Progenitor cell of endocrine pancreas (in vitro differentiated cells): Measurements from ENCODE around the gene RNF17. TPM values are rescaled to one million over a fixed set of nuclear protein-coding genes. Genes with fewer than 3 reads are reported as not detected.
"Not testable (repeated sequence)": the region's sequence is repeated elsewhere in the genome, so short reads cannot be mapped to it uniquely, and the experiment has no call there.

Source experiments
- DNase-seq: peaks from one replicate; pipeline ENCODE4 v3.0.0; 2021; ENCODE audit warnings: low spot score; ENCODE audit not compliant: unreplicated experiment
- H3K27ac Mint-ChIP-seq: 2 replicates; pipeline ENCODE4 v1.8.0; 2021; ENCODE audit warnings: mild to moderate bottlenecking, moderate library complexity, mixed read lengths
- H3K27me3 Mint-ChIP-seq: 2 replicates; pipeline ENCODE4 v1.8.0; 2021; ENCODE audit warnings: mixed read lengths
- H3K36me3 Mint-ChIP-seq: 2 replicates; pipeline ENCODE4 v1.8.0; 2022; ENCODE audit warnings: mixed read lengths; ENCODE audit not compliant: insufficient read depth
- H3K4me1 Mint-ChIP-seq: 2 replicates; pipeline ENCODE4 v1.8.0; 2021; ENCODE audit warnings: low read depth, mixed read lengths
- H3K4me3 Mint-ChIP-seq: 2 replicates; pipeline ENCODE4 v1.8.0; 2021; ENCODE audit warnings: low read depth, mild to moderate bottlenecking, moderate library complexity, mixed read lengths
- H3K9me3 Mint-ChIP-seq: 2 replicates; pipeline ENCODE4 v1.8.0; 2021; ENCODE audit warnings: low read depth, mixed read lengths
- total RNA-seq: library from RNA; stranded (reverse); gene quantifications from 2 replicates; pipeline ENCODE4 v1.2.1, GENCODE V29; 2021
- TF ChIP-seq, protein P1 (sequence below): fragments of 200-600 bp; sonication (generic); IDR thresholded peaks from one replicate; pipeline ENCODE4 v1.5.0; 2021; ENCODE audit warnings: antibody characterized with exemption, mild to moderate bottlenecking; ENCODE audit not compliant: unreplicated experiment

The RNF17 gene
- total RNA-seq, 1 donor from 2014 or later: not detected

GRCh38 chr13:24834902-24835510 lies 71.0 kb downstream of the RNF17 start:
- no peaks in the 10 kb centered on the region for H3K27me3 Mint-ChIP-seq
- H3K4me1 Mint-ChIP-seq: no peaks in the 10 kb centered on the region
- H3K27ac Mint-ChIP-seq: no peak overlapping the region
- no peak overlapping the region for H3K4me3 Mint-ChIP-seq
- TF ChIP-seq, protein P1, sequence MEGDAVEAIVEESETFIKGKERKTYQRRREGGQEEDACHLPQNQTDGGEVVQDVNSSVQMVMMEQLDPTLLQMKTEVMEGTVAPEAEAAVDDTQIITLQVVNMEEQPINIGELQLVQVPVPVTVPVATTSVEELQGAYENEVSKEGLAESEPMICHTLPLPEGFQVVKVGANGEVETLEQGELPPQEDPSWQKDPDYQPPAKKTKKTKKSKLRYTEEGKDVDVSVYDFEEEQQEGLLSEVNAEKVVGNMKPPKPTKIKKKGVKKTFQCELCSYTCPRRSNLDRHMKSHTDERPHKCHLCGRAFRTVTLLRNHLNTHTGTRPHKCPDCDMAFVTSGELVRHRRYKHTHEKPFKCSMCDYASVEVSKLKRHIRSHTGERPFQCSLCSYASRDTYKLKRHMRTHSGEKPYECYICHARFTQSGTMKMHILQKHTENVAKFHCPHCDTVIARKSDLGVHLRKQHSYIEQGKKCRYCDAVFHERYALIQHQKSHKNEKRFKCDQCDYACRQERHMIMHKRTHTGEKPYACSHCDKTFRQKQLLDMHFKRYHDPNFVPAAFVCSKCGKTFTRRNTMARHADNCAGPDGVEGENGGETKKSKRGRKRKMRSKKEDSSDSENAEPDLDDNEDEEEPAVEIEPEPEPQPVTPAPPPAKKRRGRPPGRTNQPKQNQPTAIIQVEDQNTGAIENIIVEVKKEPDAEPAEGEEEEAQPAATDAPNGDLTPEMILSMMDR: no peak
- H3K9me3 Mint-ChIP-seq: no peaks in the 10 kb centered on the region
- H3K36me3 Mint-ChIP-seq: no peaks in the 10 kb centered on the region
- no peak for DNase-seq

DNA sequence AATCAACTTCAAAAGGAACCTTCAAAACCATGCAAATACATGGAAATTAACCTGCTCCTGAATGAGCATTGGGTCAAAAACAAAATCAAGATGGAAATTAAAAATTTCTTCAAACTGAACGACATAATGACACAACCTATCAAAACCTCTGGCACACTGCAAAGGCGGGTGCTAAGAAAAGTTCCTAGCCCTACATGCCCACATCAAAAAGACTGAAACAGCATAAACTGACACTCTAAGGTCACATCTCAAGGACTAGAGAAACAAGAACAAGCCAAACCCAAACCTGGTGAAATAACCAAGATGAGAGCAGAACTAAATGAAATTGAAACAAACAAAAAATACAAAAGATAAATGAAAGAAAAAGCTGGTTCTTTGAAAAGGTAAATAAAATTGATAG lies 73.6 kb downstream of the RNF17 start:
- not testable (repeated sequence) for H3K4me1 Mint-ChIP-seq, H3K9me3 Mint-ChIP-seq, H3K36me3 Mint-ChIP-seq, H3K4me3 Mint-ChIP-seq, H3K27ac Mint-ChIP-seq, DNase-seq, H3K27me3 Mint-ChIP-seq

GRCh38 chr13:24842549-24843274 lies 78.7 kb downstream of the RNF17 start:
- H3K4me3 Mint-ChIP-seq: no peak overlapping the region
- no peaks in the 10 kb centered on the region for H3K9me3 Mint-ChIP-seq
- H3K36me3 Mint-ChIP-seq: no peaks in the 10 kb centered on the region

DNA sequence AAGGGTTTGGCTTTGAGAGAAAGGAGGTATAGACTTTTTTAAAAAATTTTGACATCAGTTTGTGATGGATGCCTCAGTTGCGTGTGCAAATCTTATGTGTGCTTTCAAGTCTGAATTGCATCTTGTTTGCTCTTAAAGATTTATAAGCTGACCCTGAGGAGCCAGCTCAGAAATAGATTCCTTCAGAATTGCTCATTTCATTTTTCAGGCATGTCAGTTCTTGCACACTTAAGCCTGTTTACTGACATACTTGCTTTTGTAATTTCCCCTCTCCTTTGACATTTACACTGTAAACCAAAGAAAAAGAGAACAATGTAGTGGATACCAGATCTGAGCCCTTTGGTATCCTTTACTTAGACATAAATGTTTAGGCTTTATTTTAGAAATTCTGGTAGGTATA lies 87.6 kb downstream of the RNF17 start:
- no peak overlapping the region for H3K27ac Mint-ChIP-seq
- no peak overlapping the region for H3K4me3 Mint-ChIP-seq
- H3K9me3 Mint-ChIP-seq: no peaks in the 10 kb centered on the region
- DNase-seq: no peak
- no peaks in the 10 kb centered on the region for H3K4me1 Mint-ChIP-seq
- no peaks in the 10 kb centered on the region for H3K36me3 Mint-ChIP-seq
- no peaks in the 10 kb centered on the region for H3K27me3 Mint-ChIP-seq
- TF ChIP-seq, protein P1: no peak

More at GRCh38 chr13:24842549-24843274, 78.7 kb downstream of the RNF17 start:
- no peak overlapping the region for H3K27ac Mint-ChIP-seq
- TF ChIP-seq, protein P1: no peak
- DNase-seq: no peak
- no peaks in the 10 kb centered on the region for H3K27me3 Mint-ChIP-seq
- H3K4me1 Mint-ChIP-seq: no peaks in the 10 kb centered on the region

- H3K4me1 Mint-ChIP-seq: no peaks in the 10 kb centered on the region
- H3K36me3 Mint-ChIP-seq: no peaks in the 10 kb centered on the region
- no peaks in the 10 kb centered on the region for H3K27me3 Mint-ChIP-seq
- no peak for DNase-seq
- H3K4me3 Mint-ChIP-seq: no peak overlapping the region
- no peak overlapping the region for H3K27ac Mint-ChIP-seq
- H3K9me3 Mint-ChIP-seq: no peaks in the 10 kb centered on the region
- TF ChIP-seq, protein P1: no peak
Observed at GRCh38 chr13:24854311-24854710, 90.3 kb downstream of the RNF17 start.

DNA sequence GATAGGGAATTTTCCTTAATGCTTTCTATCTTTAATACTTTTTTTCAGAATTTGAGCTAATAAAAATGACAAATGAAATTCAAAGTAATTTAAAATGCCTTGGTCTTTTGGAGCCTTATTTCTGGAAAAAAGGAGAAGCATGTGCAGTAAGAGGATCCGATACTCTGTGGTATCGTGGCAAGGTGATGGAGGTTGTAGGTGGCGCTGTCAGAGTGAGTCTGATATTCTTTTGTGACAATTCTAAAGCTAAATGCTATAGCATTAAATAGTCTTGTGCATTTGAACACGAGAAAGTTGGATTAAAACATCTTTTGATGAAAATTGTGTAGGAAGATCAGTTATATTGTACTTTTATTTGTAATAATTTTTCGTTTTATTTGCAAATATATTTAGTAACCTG lies 95.0 kb downstream of the RNF17 start:
- TF ChIP-seq, protein P1: no peak
- peaks cover 10% of the 10 kb centered on the region for H3K27me3 Mint-ChIP-seq

More for the DNA sequence above, 95.0 kb downstream of the RNF17 start:
- DNase-seq: no peak
- Mint-ChIP-seq H3K27ac (no peak overlapping the region), H3K4me1 (peaks cover 2% of the 10 kb centered on the region), H3K9me3 (no peaks in the 10 kb centered on the region), H3K36me3 (no peaks in the 10 kb centered on the region), H3K4me3 (no peak overlapping the region)
